Fibroblast of skin of right biceps (primary cell): ENCODE results near the gene PPOX.
A peak's percentile ranks its signal among the peaks of the same experiment; 100 is the strongest.

Source experiments
- DNase-seq: peaks from one replicate; pipeline ENCODE4 v3.0.0-alpha.2; 2013

PPOX gene

GRCh38 chr1:161176468-161177111 lies 10.4 kb downstream of the PPOX start:
- DNase-seq: no peak

DNA sequence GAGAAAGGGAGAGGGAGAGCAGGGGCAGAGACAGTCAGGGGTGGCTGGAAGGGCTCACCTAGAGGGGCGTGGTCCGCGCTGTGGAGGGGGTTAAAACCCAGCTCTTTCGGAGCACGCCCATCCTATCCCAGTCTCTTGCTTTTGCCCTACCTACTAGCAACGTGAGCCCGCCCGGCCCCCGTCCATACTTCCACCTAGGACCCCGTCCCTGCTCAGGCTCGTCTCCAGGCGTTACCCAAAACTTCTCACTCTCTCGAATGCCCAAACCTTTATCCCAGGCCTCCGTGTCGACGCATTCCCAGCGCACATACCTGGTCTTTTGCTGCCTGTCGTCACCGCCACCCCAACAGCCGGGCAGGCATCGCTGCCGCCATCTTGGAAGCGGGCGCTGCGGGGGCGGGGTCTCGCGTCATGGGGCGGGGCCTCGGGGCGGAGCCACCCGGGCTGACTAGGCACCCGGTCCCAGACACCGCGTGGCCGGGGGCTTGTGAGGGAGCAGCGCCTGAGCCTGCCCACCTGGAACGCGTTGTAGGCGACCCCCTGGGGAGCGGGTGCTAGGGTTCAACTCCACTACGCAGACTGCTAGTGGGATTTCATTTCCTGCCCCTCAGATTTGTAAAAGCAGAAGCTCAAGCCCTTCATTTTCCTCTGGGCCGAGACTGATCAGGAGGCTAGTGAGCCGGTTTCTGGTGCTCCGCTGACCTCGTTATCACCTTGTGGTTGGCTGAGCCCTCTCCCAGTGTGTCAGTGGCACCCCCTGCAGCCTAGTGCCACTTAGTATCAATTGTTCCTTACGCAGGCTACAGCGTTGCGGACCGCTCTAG lies 11.1 kb downstream of the PPOX start, which contains the start of gene B4GALT3:
Gene B4GALT3, minus strand, starts transcription at position 396 of the 824 bp plus-strand sequence. CDS start 1,447 bp downstream, outside the sequence.
- DNase-seq: peak; percentile 79

DNA sequence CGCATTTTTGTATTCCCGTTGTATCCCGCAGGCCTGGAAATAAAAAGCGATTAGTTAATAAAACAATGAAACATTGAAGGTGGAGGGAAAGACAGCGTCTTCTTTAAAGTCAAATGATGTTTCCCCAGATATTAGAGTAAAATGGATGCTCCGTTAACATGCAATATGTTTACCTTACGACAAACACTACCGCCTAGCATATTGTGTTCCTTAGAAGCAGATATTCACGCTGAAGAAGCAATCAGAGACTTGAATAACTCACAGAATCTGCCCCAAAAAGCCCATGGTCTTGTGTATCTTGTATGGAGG lies 11.7 kb downstream of the PPOX start:
- DNase-seq: no peak

DNA sequence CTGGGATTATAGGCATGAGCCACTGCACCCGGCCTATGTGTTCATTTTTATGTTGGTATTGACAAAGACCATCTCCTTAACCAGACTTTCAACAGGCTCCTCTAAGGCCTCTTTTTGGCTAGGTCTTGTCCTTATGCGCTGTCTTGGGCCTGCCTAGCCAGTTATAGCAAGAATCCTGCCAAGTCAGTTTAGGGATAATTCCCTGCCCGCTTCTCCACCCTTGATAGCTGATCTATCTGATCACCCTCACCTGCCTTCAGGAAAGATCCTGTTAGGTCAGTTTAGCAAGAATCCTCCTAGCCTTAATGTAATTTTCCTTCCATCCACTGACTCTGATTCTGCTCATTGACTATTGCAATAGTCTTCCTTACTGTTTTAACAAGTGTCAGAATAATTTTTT lies 13.5 kb downstream of the PPOX start:
- no peak for DNase-seq

- DNase-seq: peak; percentile 18
These were observed 14.4 kb downstream of the PPOX start for GRCh38 chr1:161180639-161181038.

- DNase-seq: peak; percentile 70
These were observed 16.0 kb downstream of the PPOX start for GRCh38 chr1:161182214-161182613.

DNA sequence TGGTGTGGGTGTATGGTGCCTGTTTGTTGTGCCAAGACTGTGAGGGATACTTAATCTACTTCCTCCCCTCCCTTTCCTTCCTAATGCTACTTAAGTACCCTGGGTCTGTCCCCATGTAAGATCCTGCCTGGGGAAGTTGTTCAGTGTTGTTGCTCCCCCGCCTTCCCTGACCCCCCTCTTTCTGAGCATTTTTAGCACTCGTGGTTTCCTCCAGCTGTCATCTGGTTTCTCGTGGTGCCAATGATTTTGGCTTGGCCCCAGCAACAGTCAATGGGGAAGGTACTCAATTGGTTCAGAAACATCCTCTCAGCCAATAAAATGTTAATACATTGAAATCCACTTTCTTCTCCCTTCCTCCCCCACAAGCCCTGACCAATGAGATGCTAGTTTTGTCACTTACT lies 19.1 kb downstream of the PPOX start:
- peak; percentile 70 for DNase-seq

- DNase-seq: no peak
These were observed 19.6 kb downstream of the PPOX start for GRCh38 chr1:161185732-161186311.

DNA sequence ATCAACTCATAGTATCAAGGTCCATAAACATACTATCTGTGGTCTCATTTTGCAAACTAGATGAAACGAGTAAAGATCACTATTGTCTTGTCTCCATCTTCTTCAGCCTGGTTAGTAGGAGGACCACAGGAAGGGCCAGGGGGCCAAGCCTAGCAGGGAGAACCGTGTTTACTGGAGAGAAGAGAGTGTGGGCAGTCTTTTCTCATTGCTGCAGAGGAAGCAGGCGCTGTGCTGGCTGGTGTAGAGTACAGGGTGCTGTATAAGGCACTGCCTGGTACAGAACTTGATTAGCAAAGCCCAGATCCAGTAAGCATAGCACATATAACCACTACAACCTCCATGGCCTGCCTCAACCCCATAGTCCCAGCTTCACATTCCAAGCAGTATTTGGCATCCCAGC lies 21.1 kb downstream of the PPOX start:
- DNase-seq: no peak

DNA sequence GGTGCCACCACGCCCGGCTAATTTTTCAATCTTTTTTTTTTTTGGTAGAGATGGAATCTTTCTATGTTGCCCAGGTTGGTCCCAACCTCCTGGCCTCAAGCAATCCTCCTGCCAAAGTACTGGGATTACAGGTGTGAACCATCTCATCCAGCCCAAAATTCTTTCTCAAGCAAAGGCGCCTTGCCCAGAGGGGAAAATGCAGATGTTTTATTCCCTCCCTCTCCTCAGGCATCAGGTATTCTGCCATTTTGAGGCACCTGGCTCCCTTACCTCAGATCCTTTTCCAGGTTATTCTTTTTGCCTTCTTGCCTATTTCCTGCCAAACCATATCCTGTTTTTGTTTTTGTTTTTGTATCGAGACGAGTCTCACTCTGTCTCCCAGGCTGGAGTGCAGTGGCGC lies 22.2 kb downstream of the PPOX start:
- no peak for DNase-seq

DNA sequence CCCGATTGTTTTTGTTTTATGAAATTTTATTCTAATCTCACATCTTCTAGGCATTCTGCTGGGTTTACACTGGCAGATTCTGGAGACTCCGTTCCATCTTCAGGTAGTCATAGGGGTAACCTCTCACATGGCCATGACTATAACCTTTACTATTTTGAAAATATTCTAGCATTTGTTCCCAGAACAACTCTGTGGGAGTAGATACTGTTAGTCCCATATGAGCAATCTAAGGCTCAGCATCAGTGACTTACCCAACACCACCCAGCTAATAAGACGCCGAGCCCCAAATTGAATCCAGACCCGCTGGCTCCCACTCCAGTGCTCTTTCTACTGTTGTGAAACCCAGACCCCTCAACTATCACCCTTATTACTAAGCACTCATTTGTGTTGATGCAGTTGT lies 22.8 kb downstream of the PPOX start:
- DNase-seq: no peak

- DNase-seq: no peak
These were observed 24.8 kb downstream of the PPOX start for GRCh38 chr1:161190962-161191521.

DNA sequence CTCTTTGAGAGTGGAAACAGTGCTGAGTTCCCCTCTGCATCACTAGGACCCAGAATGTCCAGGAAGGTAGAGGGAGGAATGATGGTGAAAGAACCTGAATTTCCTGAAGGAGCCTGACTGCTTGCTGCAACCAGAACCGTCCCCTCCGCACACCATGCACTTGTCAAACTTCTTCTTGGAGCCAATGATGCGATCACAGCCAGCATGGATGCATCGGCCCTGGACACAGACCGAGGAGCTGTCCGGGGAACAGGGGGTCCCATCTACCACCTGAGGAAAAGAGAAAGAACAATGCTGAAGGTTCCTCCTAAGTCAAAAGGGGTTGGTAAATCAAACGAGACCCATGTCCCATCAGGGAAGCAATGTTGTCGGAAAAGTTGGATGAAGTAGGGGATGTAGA lies 25.7 kb downstream of the PPOX start:
- no peak for DNase-seq

GRCh38 chr1:161192476-161193465 lies 26.5 kb downstream of the PPOX start:
- peak; percentile 67 for DNase-seq

DNA sequence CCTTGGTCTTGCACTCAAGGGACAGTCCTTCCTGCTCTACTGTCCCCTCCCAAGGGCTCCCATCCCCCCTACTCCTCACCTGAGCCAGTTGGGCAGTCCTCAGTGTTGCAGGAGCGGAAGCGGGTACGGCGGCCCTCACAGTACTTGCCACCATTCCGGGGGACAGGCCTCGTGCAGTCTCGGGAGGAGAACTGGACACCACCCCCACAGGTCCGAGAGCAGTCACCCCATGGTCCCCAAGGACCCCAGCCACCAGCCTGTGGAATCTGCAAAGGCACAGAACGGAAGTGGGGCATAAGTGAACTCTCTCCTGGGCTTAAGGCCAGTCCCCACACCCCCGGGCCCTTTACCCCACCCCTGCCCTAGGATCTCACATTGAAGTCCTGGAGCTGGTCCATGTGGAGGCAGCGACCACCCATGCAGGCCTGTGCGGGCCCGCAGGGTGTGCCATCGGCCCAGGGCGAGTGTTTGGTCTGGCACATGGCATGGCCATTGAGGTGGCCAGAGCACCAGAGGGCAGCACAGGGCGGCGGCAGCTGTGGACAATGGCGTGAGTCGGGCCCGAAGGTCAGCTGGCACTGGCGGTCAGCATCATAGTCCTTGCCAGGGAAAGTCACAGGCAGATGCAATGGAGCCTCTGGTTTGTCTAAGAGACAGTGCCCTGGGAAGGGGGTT lies 27.5 kb downstream of the PPOX start:
- no peak for DNase-seq

DNA sequence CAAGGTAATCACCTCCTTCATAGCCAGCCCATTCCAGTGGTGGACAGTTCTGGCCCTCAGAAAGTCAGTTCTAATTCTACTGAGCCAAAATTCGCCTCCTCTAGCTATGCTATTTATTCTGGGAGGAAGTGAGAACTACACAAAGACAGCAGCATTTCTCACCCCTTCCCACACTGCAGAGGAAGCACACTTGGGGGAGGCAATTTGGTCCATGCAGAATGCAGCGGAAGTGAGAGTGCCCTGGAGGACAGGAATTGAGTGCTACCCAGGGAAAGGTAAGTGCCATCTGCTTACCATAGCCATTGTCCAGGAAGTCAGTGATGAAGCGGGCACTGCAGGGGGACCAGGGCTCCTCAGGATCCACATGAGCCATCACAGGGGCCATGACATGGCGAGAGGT lies 28.9 kb downstream of the PPOX start:
- no peak for DNase-seq

- DNase-seq: no peak
These were observed 29.9 kb downstream of the PPOX start for GRCh38 chr1:161196111-161196510.

- peak; percentile 92 for DNase-seq
These were observed 30.6 kb downstream of the PPOX start for GRCh38 chr1:161196521-161197451.

DNA sequence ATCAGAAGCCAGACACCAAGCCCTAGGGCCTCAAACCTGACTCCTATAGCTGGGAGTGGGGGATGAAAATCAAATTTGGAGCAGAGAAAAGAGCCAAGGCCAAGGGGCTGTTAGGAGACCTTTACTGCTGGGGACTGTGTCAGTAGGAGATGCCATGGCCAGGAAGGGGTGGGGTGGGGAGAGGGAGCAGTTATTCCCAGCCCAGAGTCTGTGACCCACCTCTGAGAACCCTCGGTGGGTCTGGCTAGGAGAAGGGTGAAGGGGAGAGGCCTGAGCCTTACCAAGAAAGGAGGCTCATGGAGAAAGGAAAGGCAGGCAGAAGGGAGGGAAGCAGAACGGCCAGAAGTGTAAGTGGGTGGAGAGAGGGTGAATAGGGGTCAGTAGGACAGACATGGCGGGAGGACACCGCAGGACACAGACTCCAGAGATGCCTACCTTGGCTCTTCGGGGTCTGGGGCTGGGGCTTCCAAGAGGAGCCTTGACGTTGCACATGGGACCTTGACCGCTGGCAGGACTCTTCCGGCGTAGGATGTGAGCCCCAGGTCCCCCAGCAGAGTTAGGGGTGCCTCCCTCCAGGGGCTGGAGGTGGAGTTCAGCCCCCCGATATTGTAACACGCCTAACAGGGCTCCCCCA lies 31.5 kb downstream of the PPOX start:
- DNase-seq: no peak

DNA sequence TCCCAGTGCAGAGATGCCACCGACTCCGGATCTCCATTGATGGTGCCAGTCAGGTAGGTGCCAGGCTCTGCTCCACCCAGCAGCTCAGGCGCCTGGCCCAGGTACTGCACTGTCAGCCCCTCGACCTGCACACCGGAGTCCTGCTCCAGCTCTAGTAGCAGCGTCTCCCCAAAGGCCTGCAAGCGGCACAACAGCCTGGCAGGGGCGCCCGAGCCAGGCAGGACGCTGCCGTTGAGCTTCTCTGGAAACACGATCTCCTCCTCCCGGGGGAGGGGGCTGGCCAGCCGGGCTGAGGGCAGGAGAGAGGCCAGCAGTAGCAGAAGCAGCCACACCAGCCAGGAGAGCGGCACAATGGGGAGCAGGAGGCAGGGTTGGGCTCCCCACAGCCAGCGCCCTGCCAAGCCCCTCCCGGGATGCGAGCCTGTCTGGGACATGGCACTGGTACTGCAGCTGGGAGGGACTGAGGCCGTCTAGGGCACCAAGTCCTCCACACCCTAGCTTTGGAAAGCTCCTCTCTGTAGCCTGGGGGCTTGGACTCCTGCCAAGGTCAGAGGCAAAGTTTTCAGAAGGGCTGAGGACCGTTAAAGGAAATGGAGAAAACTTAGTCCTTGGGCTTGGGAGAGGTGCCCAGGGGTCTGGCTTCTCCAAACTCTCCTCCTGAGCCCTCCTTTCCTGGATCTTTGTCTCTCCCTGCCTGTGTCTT lies 32.1 kb downstream of the PPOX start:
- peak; percentile 37 for DNase-seq
